GM20431 (cell line): ENCODE results near the gene NONO.
"Not testable (repeated sequence)": the region's sequence is repeated elsewhere in the genome, so short reads cannot be mapped to it uniquely, and the experiment has no call there.

ENCODE experiments used
- in situ Hi-C: fragments of 300-500 bp; cut with MseI, MboI; formaldehyde crosslinking; loops from one replicate; pipeline ENCODE4 v1.15.0; 2020; ENCODE audit warnings: low sequenced_read_pairs; ENCODE audit not compliant: unreplicated experiment

NONO gene

GRCh38 chrX:71283403-71284143, at the start of gene NONO:
Gene NONO, plus strand, starts transcription at chrX:71283635. Its CDS starts 7,003 bp downstream, at chrX:71290638.
- in situ Hi-C loops = no loop called here

GRCh38 chrX:71235482-71235881, 48.0 kb upstream of the NONO start:
- in situ Hi-C loops = no loop called here

- in situ Hi-C loops = no loop called here
These were observed 46.6 kb upstream of the NONO start for GRCh38 chrX:71236836-71237235.

GRCh38 chrX:71239781-71240180, 43.7 kb upstream of the NONO start:
- in situ Hi-C loops = no loop called here

GRCh38 chrX:71241301-71241700, 42.1 kb upstream of the NONO start:
- in situ Hi-C loops = no loop called here

GRCh38 chrX:71244359-71245128, 38.9 kb upstream of the NONO start:
- in situ Hi-C loops = no loop called here

GRCh38 chrX:71245159-71245558, 38.3 kb upstream of the NONO start:
- in situ Hi-C loops = no loop called here

- in situ Hi-C loops = no loop called here
These were observed 32.6 kb upstream of the NONO start for GRCh38 chrX:71250841-71251240.

- in situ Hi-C loops = no loop called here
These were observed 31.9 kb upstream of the NONO start for GRCh38 chrX:71251466-71251973.

GRCh38 chrX:71252221-71252620, 31.2 kb upstream of the NONO start:
- in situ Hi-C loops = no loop called here

GRCh38 chrX:71253253-71254091, 30.0 kb upstream of the NONO start:
- in situ Hi-C loops = no loop called here

- in situ Hi-C loops = no loop called here
These were observed 29.1 kb upstream of the NONO start, which contains the start of gene ZMYM3 for GRCh38 chrX:71254092-71254963. Gene ZMYM3, minus strand, starts transcription at chrX:71254140. Its CDS starts 885 bp downstream, at chrX:71253255.

- in situ Hi-C loops = no loop called here
These were observed 27.4 kb upstream of the NONO start for GRCh38 chrX:71256051-71256450.

GRCh38 chrX:71256856-71257255, 26.6 kb upstream of the NONO start:
- in situ Hi-C loops = no loop called here

- in situ Hi-C loops = not testable (repeated sequence)
These were observed 14.8 kb upstream of the NONO start for GRCh38 chrX:71268624-71269023.

- in situ Hi-C loops = no loop called here
These were observed 13.5 kb upstream of the NONO start for GRCh38 chrX:71269801-71270395.

GRCh38 chrX:71272313-71272712, 11.1 kb upstream of the NONO start:
- in situ Hi-C loops = not testable (repeated sequence)

GRCh38 chrX:71281300-71281699, 2.1 kb upstream of the NONO start:
- in situ Hi-C loops = not testable (repeated sequence)
